OCI-LY1 (cell line): Measurements from ENCODE around the gene PDLIM4.

Experiments used
- H2AFZ ChIP-seq: fragments of 200-600 bp; sonication (generic), shearing (Covaris generic); 2 replicates; pipeline ENCODE4 v1.6.0; 2014; ENCODE audit warnings: antibody characterized with exemption, mild to moderate bottlenecking, low read length
- H3F3A ChIP-seq: fragments of 200-600 bp; sonication (generic), shearing (Covaris generic); 2 replicates; pipeline ENCODE4 v1.6.0; 2014; ENCODE audit warnings: mild to moderate bottlenecking, antibody characterized with exemption, low read length, moderate library complexity; ENCODE audit not compliant: insufficient read depth
- H3K27ac ChIP-seq: fragments of 200-600 bp; sonication (generic); 2 replicates; pipeline ENCODE4 v1.5.1; 2014; ENCODE audit warnings: low read length, mixed run types, mild to moderate bottlenecking, low read depth; ENCODE audit not compliant: poor library complexity, severe bottlenecking
- H3K27me3 ChIP-seq: fragments of 200-600 bp; sonication (generic); 2 replicates; pipeline ENCODE4 v1.6.0; 2014; ENCODE audit warnings: antibody characterized with exemption, mild to moderate bottlenecking, low read length, moderate library complexity; ENCODE audit not compliant: insufficient read depth
- H3K36me3 ChIP-seq: fragments of 200-600 bp; sonication (generic); 2 replicates; pipeline ENCODE4 v1.6.1; 2014; ENCODE audit warnings: mild to moderate bottlenecking, antibody characterized with exemption, low read length, moderate library complexity, mixed read lengths; ENCODE audit not compliant: insufficient read depth
- H3K4me1 ChIP-seq: fragments of 200-600 bp; sonication (generic); 2 replicates; pipeline ENCODE4 v1.5.1; 2014; ENCODE audit warnings: mild to moderate bottlenecking, low read length, moderate library complexity; ENCODE audit not compliant: insufficient read depth, severe bottlenecking
- H3K4me2 ChIP-seq: fragments of 200-600 bp; sonication (generic), shearing (Covaris generic); 2 replicates; pipeline ENCODE4 v1.6.1; 2014; ENCODE audit warnings: low read length
- H3K4me3 ChIP-seq: fragments of 200-600 bp; sonication (generic); 2 replicates; pipeline ENCODE4 v1.5.1; 2014; ENCODE audit warnings: low read length, low read depth, mild to moderate bottlenecking, mixed read lengths; ENCODE audit not compliant: poor library complexity, severe bottlenecking
- H3K79me2 ChIP-seq: fragments of 200-600 bp; shearing (Covaris generic); 2 replicates; pipeline ENCODE4 v1.6.1; 2016; ENCODE audit warnings: mixed run types, low read length, mixed read lengths; ENCODE audit not compliant: insufficient read depth
- H3K9ac ChIP-seq: fragments of 200-600 bp; sonication (generic), shearing (Covaris generic); 2 replicates; pipeline ENCODE4 v1.6.1; 2014; ENCODE audit warnings: mild to moderate bottlenecking, low read length, mixed read lengths
- H3K9me2 ChIP-seq: fragments of 200-600 bp; sonication (generic), shearing (Covaris generic); 2 replicates; pipeline ENCODE4 v1.6.1; 2014; ENCODE audit warnings: low read depth, mild to moderate bottlenecking, low read length, mixed read lengths
- H3K9me3 ChIP-seq: fragments of 200-600 bp; shearing (Covaris generic); 2 replicates; pipeline ENCODE4 v1.6.1; 2014; ENCODE audit warnings: low read length, mixed read lengths
- H4K20me1 ChIP-seq: fragments of 200-600 bp; sonication (generic), shearing (Covaris generic); 2 replicates; pipeline ENCODE4 v1.6.0; 2016; ENCODE audit warnings: mild to moderate bottlenecking, low read length; ENCODE audit not compliant: insufficient read depth
- CTCF ChIP-seq: fragments of 200-600 bp; sonication (generic), shearing (Covaris generic); IDR thresholded peaks from 2 replicates; pipeline ENCODE4 v1.5.1; 2017; ENCODE audit warnings: mild to moderate bottlenecking, antibody characterized with exemption, low read length, moderate library complexity, mixed read lengths
- EZH2 ChIP-seq: fragments of 200-600 bp; sonication (generic), shearing (Covaris generic); IDR thresholded peaks from 2 replicates; pipeline ENCODE4 v1.8.0; 2017; ENCODE audit warnings: borderline replicate concordance, mixed run types, mild to moderate bottlenecking, antibody characterized with exemption, low read length, moderate library complexity, mixed read lengths

The PDLIM4 gene

GRCh38 chr5:132253008-132253441, 4.5 kb upstream of the PDLIM4 start:
- no peaks in the 10 kb centered on the region for H3K36me3 ChIP-seq
- H3K9ac ChIP-seq = no peak overlapping the region
- H3K27ac ChIP-seq = no peak overlapping the region
- H3K4me2 ChIP-seq = no peak overlapping the region
- no peak overlapping the region for H3K4me3 ChIP-seq
- TF ChIP-seq CTCF = no peak
- no peak for TF ChIP-seq EZH2
- no peaks in the 10 kb centered on the region for H4K20me1 ChIP-seq
- no peaks in the 10 kb centered on the region for H3K9me3 ChIP-seq
- no peaks in the 10 kb centered on the region for H3K27me3 ChIP-seq
- H3F3A ChIP-seq = no peaks in the 10 kb centered on the region
- no peaks in the 10 kb centered on the region for H3K4me1 ChIP-seq
- H2AFZ ChIP-seq = no peak overlapping the region
- H3K9me2 ChIP-seq = no peaks in the 10 kb centered on the region
- H3K79me2 ChIP-seq = no peaks in the 10 kb centered on the region

GRCh38 chr5:132253452-132254320, 3.8 kb upstream of the PDLIM4 start:
- Histone ChIP-seq H3F3A (no peaks in the 10 kb centered on the region), H3K9ac (no peak overlapping the region)
- TF ChIP-seq EZH2 (no peak), CTCF (no peak)

GRCh38 chr5:132254321-132254977, 3.0 kb upstream of the PDLIM4 start:
- Histone ChIP-seq H3K4me1 (no peaks in the 10 kb centered on the region), H3K9me3 (no peaks in the 10 kb centered on the region), H3K9ac (no peak overlapping the region), H3F3A (no peaks in the 10 kb centered on the region), H3K4me3 (no peak overlapping the region), H3K79me2 (no peaks in the 10 kb centered on the region), H3K27ac (no peak overlapping the region), H3K4me2 (no peak overlapping the region), H3K27me3 (no peaks in the 10 kb centered on the region), H3K9me2 (no peaks in the 10 kb centered on the region), H3K36me3 (no peaks in the 10 kb centered on the region), H2AFZ (no peak overlapping the region), H4K20me1 (no peaks in the 10 kb centered on the region)
- TF ChIP-seq CTCF (no peak), EZH2 (no peak)

More at GRCh38 chr5:132253452-132254320, 3.8 kb upstream of the PDLIM4 start:
- no peaks in the 10 kb centered on the region for H3K9me2 ChIP-seq
- H3K27me3 ChIP-seq = no peaks in the 10 kb centered on the region
- no peaks in the 10 kb centered on the region for H3K4me1 ChIP-seq
- H2AFZ ChIP-seq = no peak overlapping the region
- H3K9me3 ChIP-seq = no peaks in the 10 kb centered on the region
- H3K4me2 ChIP-seq = no peak overlapping the region
- no peak overlapping the region for H3K27ac ChIP-seq
- no peaks in the 10 kb centered on the region for H3K79me2 ChIP-seq
- no peaks in the 10 kb centered on the region for H3K36me3 ChIP-seq
- no peaks in the 10 kb centered on the region for H4K20me1 ChIP-seq
- no peak overlapping the region for H3K4me3 ChIP-seq
